ENCODE results near the gene MTCL1. TPM values are rescaled to one million over a fixed set of nuclear protein-coding genes. Genes with fewer than 3 reads are reported as not detected.

The MTCL1 gene
- total and polyA plus RNA-seq, 2 of the 8 experiments (the other 6 are each of a cell fraction or from before 2014, with no cell fraction given) = 16.6 to 60.8 TPM

- H3K9me3 ChIP-seq (ENCODE audit: insufficient read depth in 2 of 2, low read depth in 1 of 2, low read length in 1 of 2) = no peaks in the 10 kb centered on the region
- H4K20me1 ChIP-seq (replicated peaks in 1 of 2; ENCODE audit: control insufficient read depth in 1 of 2, insufficient read depth in 2 of 2, low read length in 2 of 2) = no peaks in the 10 kb centered on the region
- H3K23ac ChIP-seq (ENCODE audit: insufficient read length) = no peak overlapping the region
- H2BK12ac ChIP-seq (ENCODE audit: low read depth, low read length) = peak overlapping the region; percentile 100
- TF ChIP-seq TCF12 (IDR thresholded peaks at IDR 0.05; ENCODE audit: low read depth, low read length) = no peak
- peak overlapping the region; percentile 37; the same call in 1 of the 2 replicates for H3K27ac ChIP-seq (ENCODE audit: low read depth, low read length)
- H3K14ac ChIP-seq (ENCODE audit: insufficient read length) = no peak overlapping the region
- H3K4ac ChIP-seq (replicated peaks; ENCODE audit: insufficient read length, low read depth, low read length) = no peak overlapping the region
- no peak overlapping the region for H2BK20ac ChIP-seq (ENCODE audit: low read length)
- DNase-seq (ENCODE audit: low read depth in 1 of 2, low spot score in 2 of 2) (no peak), FAIRE-seq (no peak)
- H3K18ac ChIP-seq (ENCODE audit: extremely low read depth, low read length) = peak overlapping the region; percentile 78; the same call in 1 of the 2 replicates
- peaks cover 0 to 33% of the 10 kb centered on the region in 2 experiments; a peak in 2 of 4 replicates for H3K79me2 ChIP-seq (ENCODE audit: control insufficient read depth in 1 of 2, insufficient read depth in 2 of 2, low read length in 2 of 2)
- 0 out of 2 replicates have a peak overlapping the region, but pooled peaks have one; percentile 17 for H4K8ac ChIP-seq (ENCODE audit: extremely low read depth, insufficient read depth, low read length)
- H2BK15ac ChIP-seq (ENCODE audit: low read length) = peak overlapping the region; percentile 89; the same call in 1 of the 2 replicates
- H3K4me2 ChIP-seq (ENCODE audit: insufficient read depth in 1 of 2, low read depth in 2 of 2, low read length in 2 of 2) = peak overlapping the region in 1 of 2 experiments; percentile 10; a peak in 2 of 4 replicates
- no peak overlapping the region for H4K5ac ChIP-seq (ENCODE audit: insufficient read length, low read depth, low read length)
- peak overlapping the region; percentile 92; the same call in 1 of the 2 replicates for H2AK5ac ChIP-seq (ENCODE audit: low read depth, low read length)
- no peak overlapping the region for H3K9ac ChIP-seq (replicated peaks in 1 of 4; ENCODE audit: extremely low read depth in 1 of 4, low read depth in 3 of 4, low read length in 3 of 4)
- H3K36me3 ChIP-seq (ENCODE audit: control insufficient read depth in 2 of 4, insufficient read depth in 4 of 4, low read length in 3 of 4) = peaks cover 0 to 7% (median 2%) of the 10 kb centered on the region in 4 experiments; a peak in 4 of 8 replicates
- CTCF ChIA-PET (ENCODE audit: partially characterized antibody) = interaction anchor here (0.7 kb wide), 2 partner anchors 12 to 274 kb away, joined by 3 to 4 read pairs; no protein-coding TSS in a partner anchor
- H3K79me1 ChIP-seq (ENCODE audit: low read depth, low read length) = no peaks in the 10 kb centered on the region; the same call in 1 of the 2 replicates
- no peak overlapping the region for H2AFZ ChIP-seq (ENCODE audit: low read length)
- no peak overlapping the region for H3K56ac ChIP-seq (replicated peaks; ENCODE audit: insufficient read length, low read depth, low read length)
- no peak overlapping the region for H4K91ac ChIP-seq (replicated peaks; ENCODE audit: insufficient read length, low read length)
- H2BK120ac ChIP-seq (replicated peaks; ENCODE audit: low read depth, low read length) = no peak overlapping the region
- H2BK5ac ChIP-seq (ENCODE audit: low read depth, low read length) = peak overlapping the region; percentile 91
- H3K4me1 ChIP-seq (replicated peaks in 1 of 4; ENCODE audit: control insufficient read depth in 3 of 4, insufficient read depth in 4 of 4, low read length in 3 of 4) = peaks cover 2 to 14% (median 9%) of the 10 kb centered on the region in 4 experiments; a peak in 6 of 7 replicates
- H3K23me2 ChIP-seq (ENCODE audit: low read depth, low read length) = no peaks in the 10 kb centered on the region
- H3K27me3 ChIP-seq (replicated peaks in 1 of 4; ENCODE audit: control insufficient read depth in 3 of 4, extremely low read depth in 1 of 4, insufficient read depth in 3 of 4, low read length in 3 of 4) = no peaks in the 10 kb centered on the region
- WGBS, 2 experiments (ENCODE audit: extremely low coverage in 1 of 2, insufficient coverage in 1 of 2, insufficient read length in 1 of 2, insufficient replicate concordance in 2 of 2, low coverage in 1 of 2, low lambda C conversion rate in 2 of 2, missing lambda C conversion rate in 1 of 2) = 86% methylated on average over 22 of the region's 22 CpGs; no CpG with 5 or more reads in 1 of the 2 experiments
- POLR2A ChIA-PET (ENCODE audit: partially characterized antibody) = no interaction called here
- H3K4me3 ChIP-seq (ENCODE audit: extremely low read depth in 1 of 4, insufficient read depth in 2 of 4, low read depth in 3 of 4, low read length in 4 of 4) = no peak overlapping the region; a peak in 1 of 8 replicates
Measured at GRCh38 chr18:8732442-8733360, 27.3 kb downstream of the MTCL1 start.
